CD14-positive monocyte (primary cell): ENCODE results near the gene KNG1. TPM values are rescaled to one million over a fixed set of nuclear protein-coding genes. Genes with fewer than 3 reads are reported as not detected.

Source experiments
- DNase-seq, 3 donors: peaks; one replicate each; pipeline ENCODE4 v3.0.0-alpha.2; 2011 to 2022
- H2AFZ ChIP-seq: 2 replicates; pipeline ENCODE4 v1.6.0; 2012; ENCODE audit warnings: mild to moderate bottlenecking, low read depth, low read length, inconsistent platforms; ENCODE audit not compliant: insufficient read depth, poor library complexity, severe bottlenecking
- H3K27ac ChIP-seq, 2 donors: 1 replicate in 1 of 2; 2 replicates in 1 of 2; pipeline ENCODE4 v1.5.1; 2012 to 2013; ENCODE audit warnings: low read length in 2 of 2, control low read depth in 1 of 2, inconsistent platforms in 1 of 2, low read depth in 1 of 2, mild to moderate bottlenecking in 1 of 2
- H3K27me3 ChIP-seq, 2 donors: one replicate each; pipeline versions ENCODE4 v1.6.0 to v1.6.1; 2011 to 2013; ENCODE audit warnings: low read length in 2 of 2; ENCODE audit not compliant: control insufficient read depth in 2 of 2, insufficient read depth in 2 of 2
- H3K36me3 ChIP-seq, 2 donors: replicated peaks in 1 of 2; 1 replicate in 1 of 2; 2 replicates in 1 of 2; pipeline versions ENCODE4 v1.5.1 to v1.6.1; 2012 to 2013; ENCODE audit warnings: low read length in 2 of 2, control low read depth in 1 of 2, inconsistent platforms in 1 of 2, mild to moderate bottlenecking in 1 of 2; ENCODE audit not compliant: insufficient read depth in 2 of 2, control insufficient read depth in 1 of 2
- H3K4me1 ChIP-seq, 2 donors: 1 replicate in 1 of 2; 2 replicates in 1 of 2; pipeline versions ENCODE4 v1.5.1 to v1.6.1; 2012 to 2013; ENCODE audit warnings: low read length in 2 of 2, control low read depth in 1 of 2, inconsistent platforms in 1 of 2, mild to moderate bottlenecking in 1 of 2, moderate library complexity in 1 of 2; ENCODE audit not compliant: insufficient read depth in 2 of 2, control insufficient read depth in 1 of 2
- H3K4me2 ChIP-seq: replicated peaks from 2 replicates; pipeline ENCODE3; 2012; ENCODE audit warnings: low read length, moderate library complexity, mild to moderate bottlenecking; ENCODE audit not compliant: poor library complexity, severe bottlenecking; ENCODE audit errors: extremely low read depth
- H3K4me3 ChIP-seq, 3 experiments: fragments of 200-600 bp in 1 of 3; sonication (generic) in 1 of 3; replicated peaks in 1 of 3; 1 replicate in 2 of 3; 2 replicates in 1 of 3; pipeline ENCODE4 v1.5.1; 2011 to 2013; ENCODE audit warnings: low read length in 3 of 3, mild to moderate bottlenecking in 3 of 3, control low read depth in 2 of 3, low read depth in 2 of 3, inconsistent platforms in 1 of 3, moderate library complexity in 1 of 3
- H3K79me2 ChIP-seq: 2 replicates; pipeline ENCODE4 v1.6.0; 2012; ENCODE audit warnings: mild to moderate bottlenecking, control low read depth, inconsistent platforms, low read length, moderate library complexity; ENCODE audit not compliant: insufficient read depth
- H3K9ac ChIP-seq: 2 replicates; pipeline ENCODE4 v1.6.0; 2017; ENCODE audit warnings: low read length, mild to moderate bottlenecking; ENCODE audit not compliant: insufficient read depth, poor library complexity, severe bottlenecking
- H3K9me3 ChIP-seq, 2 donors: replicated peaks in 1 of 2; 1 replicate in 1 of 2; 2 replicates in 1 of 2; pipeline versions ENCODE4 v1.5.1 to v1.6.1; 2012 to 2013; ENCODE audit warnings: low read length in 2 of 2, control low read depth in 1 of 2; ENCODE audit not compliant: control insufficient read depth in 1 of 2, insufficient read depth in 1 of 2
- H4K20me1 ChIP-seq: 2 replicates; pipeline ENCODE4 v1.6.0; 2012; ENCODE audit warnings: mild to moderate bottlenecking, low read length, control low read depth, moderate library complexity; ENCODE audit not compliant: insufficient read depth
- H3K27ac Mint-ChIP-seq, 7 donors: one replicate each; pipeline ENCODE4 v1.8.0; 2020; ENCODE audit warnings: mild to moderate bottlenecking in 7 of 7, mixed read lengths in 7 of 7, moderate library complexity in 6 of 7, inconsistent platforms in 2 of 7
- H3K27me3 Mint-ChIP-seq, 3 donors: one replicate each; pipeline ENCODE4 v1.8.0; 2021 to 2022; ENCODE audit warnings: low read depth in 3 of 3, mild to moderate bottlenecking in 3 of 3, mixed read lengths in 3 of 3, moderate library complexity in 3 of 3, inconsistent platforms in 1 of 3
- H3K36me3 Mint-ChIP-seq, 2 donors: one replicate each; pipeline ENCODE4 v1.8.0; 2020; ENCODE audit warnings: mixed read lengths in 2 of 2, inconsistent platforms in 1 of 2, mild to moderate bottlenecking in 1 of 2
- H3K4me1 Mint-ChIP-seq: one replicate; pipeline ENCODE4 v1.8.0; 2020; ENCODE audit warnings: mild to moderate bottlenecking, mixed read lengths
- H3K4me3 Mint-ChIP-seq, 2 donors: one replicate each; pipeline ENCODE4 v1.8.0; 2020; ENCODE audit warnings: mild to moderate bottlenecking in 2 of 2, mixed read lengths in 2 of 2, moderate library complexity in 1 of 2
- H3K9me3 Mint-ChIP-seq, 7 donors: one replicate each; pipeline ENCODE4 v1.8.0; 2020 to 2022; ENCODE audit warnings: mixed read lengths in 7 of 7, mild to moderate bottlenecking in 6 of 7, moderate library complexity in 6 of 7, inconsistent platforms in 2 of 7
- CTCF ChIP-seq: fragments of 200-600 bp; IDR thresholded peaks from one replicate; pipeline ENCODE4 v1.8.0; 2022; ENCODE audit warnings: antibody characterized with exemption, mild to moderate bottlenecking
- WGBS: methylation state at CpG from one replicate; pipeline ENCODE4 v1.1.5; 2013; ENCODE audit warnings: missing lambda C conversion rate; ENCODE audit not compliant: insufficient coverage; 5-methylcytosine and 5-hydroxymethylcytosine counted together
- intact Hi-C, 2 donors: fragments of 100-400 bp; cut with micrococcal nuclease; formaldehyde crosslinking; loops; one replicate each; pipeline versions ENCODE4 v1.15.0 to v1.15.1; 2023
- polyA plus RNA-seq, 3 donors: library from polyadenylated mRNA; depleted of rRNA in 1 of 3; unstranded in 2 of 3; stranded (reverse) in 1 of 3; fragments of 300-500 nt in 2 of 3; fragments of >200 nt in 1 of 3; fragmentation: Illumina TruSeq in 2 of 3; gene quantifications; 1 replicate in 2 of 3; 2 replicates in 1 of 3; pipeline ENCODE4 v1.2.3, GENCODE V29; 2012 to 2021

The KNG1 gene
- polyA plus RNA-seq, 3 donors: not detected

GRCh38 chr3:186694288-186695032, 22.7 kb upstream of the KNG1 start:
- H3K79me2 ChIP-seq: no peaks in the 10 kb centered on the region
- no peak overlapping the region for H3K9ac ChIP-seq
- WGBS: 93% methylated on average over 4 of the region's 6 CpGs
- no peak for TF ChIP-seq CTCF
- no peaks in the 10 kb centered on the region for H3K9me3 ChIP-seq
- Mint-ChIP-seq H3K36me3 (no peaks in the 10 kb centered on the region), H3K27me3 (peaks cover 0 to 11% (median 4%) of the 10 kb centered on the region in 3 donors), H3K4me1 (no peaks in the 10 kb centered on the region), H3K27ac (no peak overlapping the region), H3K4me3 (no peak overlapping the region), H3K9me3 (no peaks in the 10 kb centered on the region)
- H3K4me2 ChIP-seq: no peak overlapping the region
- H3K4me3 ChIP-seq: no peak overlapping the region
- H3K36me3 ChIP-seq: no peaks in the 10 kb centered on the region
- no peak overlapping the region for H2AFZ ChIP-seq
- no peaks in the 10 kb centered on the region for H3K4me1 ChIP-seq
- no peak overlapping the region for H3K27ac ChIP-seq
- peaks cover 0 to 2% of the 10 kb centered on the region in 2 donors for H3K27me3 ChIP-seq
- DNase-seq: no peak
- intact Hi-C loops: no loop called here
- H4K20me1 ChIP-seq: no peaks in the 10 kb centered on the region

GRCh38 chr3:186696522-186696921, 20.6 kb upstream of the KNG1 start:
- H3K9ac ChIP-seq: no peak overlapping the region
- H3K4me1 ChIP-seq: no peaks in the 10 kb centered on the region
- no peaks in the 10 kb centered on the region for H3K79me2 ChIP-seq
- H2AFZ ChIP-seq: no peak overlapping the region
- H3K4me2 ChIP-seq: no peak overlapping the region
- H3K4me3 ChIP-seq: no peak overlapping the region
- no peak for TF ChIP-seq CTCF
- Mint-ChIP-seq H3K27me3 (peaks cover 0 to 8% (median under 1%) of the 10 kb centered on the region in 3 donors), H3K36me3 (no peaks in the 10 kb centered on the region), H3K4me3 (no peak overlapping the region), H3K9me3 (no peaks in the 10 kb centered on the region), H3K27ac (no peak overlapping the region), H3K4me1 (no peaks in the 10 kb centered on the region)
- no peak overlapping the region for H3K27ac ChIP-seq
- WGBS: 60% methylated on average over 1 of the region's 2 CpGs
- no peaks in the 10 kb centered on the region for H4K20me1 ChIP-seq
- no peak for DNase-seq
- H3K36me3 ChIP-seq: no peaks in the 10 kb centered on the region
- H3K27me3 ChIP-seq: no peaks in the 10 kb centered on the region
- intact Hi-C loops: no loop called here
- no peaks in the 10 kb centered on the region for H3K9me3 ChIP-seq
